Naive thymus-derived CD4-positive, alpha-beta T cell (primary cell): Measurements from ENCODE around the gene ALG12. TPM values are rescaled to one million over a fixed set of nuclear protein-coding genes. Genes with fewer than 3 reads are reported as not detected.

Experiments
- ATAC-seq: fragments of 150-1000 bp; cut with Tn5 transposase; 2 replicates; pipeline ENCODE4 v1.10.0; 2021; ENCODE audit warnings: mild to moderate bottlenecking, moderate library complexity
- CTCF ChIA-PET: fragments of 350-600 bp; sonication (Branson Sonifier 250); formaldehyde crosslinking; loops from one replicate; lab custom pipeline; 2021; ENCODE audit warnings: antibody characterized with exemption; lab: Charles Lee
- POLR2A ChIA-PET: fragments of 350-600 bp; sonication (Branson Sonifier 250); formaldehyde crosslinking; loops from one replicate; lab custom pipeline; 2021; ENCODE audit warnings: antibody characterized with exemption, inconsistent platforms; lab: Charles Lee
- DNase-seq, 9 donors: peaks; one replicate each; pipeline versions ENCODE4 v3.0.0 to v3.0.0-alpha.2; 2020 to 2022; ENCODE audit warnings: mixed read lengths in 1 of 9
- H3K27ac ChIP-seq: one replicate; pipeline ENCODE4 v1.7.0; 2013; ENCODE audit warnings: mild to moderate bottlenecking, low read depth, low read length, moderate library complexity
- H3K27me3 ChIP-seq, 2 donors: one replicate each; pipeline ENCODE4 v1.7.0; 2013; ENCODE audit warnings: low read length in 2 of 2, mild to moderate bottlenecking in 2 of 2, moderate library complexity in 2 of 2; ENCODE audit not compliant: control insufficient read depth in 2 of 2, insufficient read depth in 2 of 2
- H3K36me3 ChIP-seq, 3 experiments: 1 replicate in 2 of 3; 2 replicates in 1 of 3; pipeline ENCODE4 v1.7.0; 2013; ENCODE audit warnings: low read length in 3 of 3, mild to moderate bottlenecking in 3 of 3, moderate library complexity in 1 of 3; ENCODE audit not compliant: insufficient read depth in 3 of 3, control insufficient read depth in 2 of 3
- H3K4me1 ChIP-seq, 2 donors: one replicate each; pipeline ENCODE4 v1.7.0; 2013; ENCODE audit warnings: low read length in 2 of 2, mild to moderate bottlenecking in 2 of 2, moderate library complexity in 1 of 2; ENCODE audit not compliant: control insufficient read depth in 2 of 2, insufficient read depth in 2 of 2
- H3K4me3 ChIP-seq: 2 replicates; pipeline ENCODE4 v1.7.0; 2013; ENCODE audit warnings: mild to moderate bottlenecking, low read length
- H3K9me3 ChIP-seq, 3 experiments: 1 replicate in 2 of 3; 2 replicates in 1 of 3; pipeline ENCODE4 v1.7.0; 2013; ENCODE audit warnings: low read length in 3 of 3; ENCODE audit not compliant: control insufficient read depth in 2 of 3
- H3K27ac Mint-ChIP-seq, 9 donors: one replicate each; pipeline ENCODE4 v1.8.0; 2020 to 2022; ENCODE audit warnings: mixed read lengths in 9 of 9, mild to moderate bottlenecking in 8 of 9, moderate library complexity in 5 of 9, inconsistent platforms in 2 of 9
- H3K27me3 Mint-ChIP-seq, 5 donors: one replicate each; pipeline ENCODE4 v1.8.0; 2021 to 2022; ENCODE audit warnings: mixed read lengths in 5 of 5, mild to moderate bottlenecking in 1 of 5
- H3K36me3 Mint-ChIP-seq, 5 donors: one replicate each; pipeline ENCODE4 v1.8.0; 2020 to 2022; ENCODE audit warnings: mixed read lengths in 5 of 5, mild to moderate bottlenecking in 3 of 5, inconsistent platforms in 1 of 5
- H3K4me1 Mint-ChIP-seq, 7 donors: one replicate each; pipeline ENCODE4 v1.8.0; 2020 to 2022; ENCODE audit warnings: mixed read lengths in 7 of 7, mild to moderate bottlenecking in 3 of 7, inconsistent platforms in 1 of 7
- H3K4me3 Mint-ChIP-seq, 10 donors: one replicate each; pipeline ENCODE4 v1.8.0; 2020 to 2022; ENCODE audit warnings: mild to moderate bottlenecking in 10 of 10, mixed read lengths in 10 of 10, moderate library complexity in 6 of 10, inconsistent platforms in 2 of 10
- H3K9me3 Mint-ChIP-seq, 11 donors: one replicate each; pipeline ENCODE4 v1.8.0; 2020 to 2022; ENCODE audit warnings: mixed read lengths in 11 of 11, mild to moderate bottlenecking in 4 of 11, inconsistent platforms in 1 of 11, moderate library complexity in 1 of 11
- intact Hi-C, 2 donors: fragments of 100-400 bp; cut with micrococcal nuclease; formaldehyde crosslinking; loops; one replicate each; pipeline ENCODE4 v1.15.1; 2023
- polyA plus RNA-seq, 2 donors: library from polyadenylated mRNA; unstranded; fragments of 300-500 nt; fragmentation: Illumina TruSeq; gene quantifications; one replicate each; pipeline ENCODE4 v1.2.3, GENCODE V29; 2021
- total RNA-seq, 6 experiments: library from RNA in 5 of 6; stranded (reverse) in 5 of 6; gene quantifications; 1 replicate in 5 of 6; 2 replicates in 1 of 6; pipeline ENCODE4 v1.2.3 and lab custom pipeline; 2021 to 2026

The ALG12 gene
- total and polyA plus RNA-seq, 7 experiments from 2014 or later: 10.4 to 22.4 (median 19.5) TPM

GRCh38 chr22:49907807-49908206, 10.4 kb downstream of the ALG12 start:
- ChIA-PET POLR2A (no interaction called here), CTCF (no interaction called here)
- Histone ChIP-seq H3K36me3 (peaks cover 0 to 88% (median 24%) of the 10 kb centered on the region in 3 experiments), H3K4me3 (no peak overlapping the region), H3K27ac (no peak overlapping the region), H3K9me3 (no peaks in the 10 kb centered on the region), H3K4me1 (no peaks in the 10 kb centered on the region), H3K27me3 (no peaks in the 10 kb centered on the region)
- peaks cover 0 to 9% (median 6%) of the 10 kb centered on the region in 7 donors for H3K4me1 Mint-ChIP-seq
- no peaks in the 10 kb centered on the region for H3K9me3 Mint-ChIP-seq
- ATAC-seq (no peak), DNase-seq (no peak)
- H3K27me3 Mint-ChIP-seq: no peaks in the 10 kb centered on the region
- no peak overlapping the region for H3K4me3 Mint-ChIP-seq
- intact Hi-C loops: no loop called here
- H3K27ac Mint-ChIP-seq: peak overlapping the region in 5 of 9 donors; percentile 10 to 78 (median 69)
- peaks cover 6 to 36% (median 11%) of the 10 kb centered on the region in 5 donors for H3K36me3 Mint-ChIP-seq

- Mint-ChIP-seq H3K9me3 (peaks cover 0 to 2% (median 0%) of the 10 kb centered on the region in 11 donors), H3K4me3 (no peak overlapping the region), H3K27me3 (no peaks in the 10 kb centered on the region), H3K36me3 (peaks cover 6 to 36% (median 8%) of the 10 kb centered on the region in 5 donors), H3K27ac (peak overlapping the region in 8 of 9 donors; percentile 30 to 87 (median 70)), H3K4me1 (peaks cover 0 to 9% (median 6%) of the 10 kb centered on the region in 7 donors)
- Histone ChIP-seq H3K36me3 (peaks cover 0 to 85% (median 22%) of the 10 kb centered on the region in 3 experiments), H3K4me1 (no peaks in the 10 kb centered on the region), H3K4me3 (no peak overlapping the region), H3K27me3 (no peaks in the 10 kb centered on the region), H3K9me3 (no peaks in the 10 kb centered on the region), H3K27ac (peak overlapping the region; percentile 50)
- ATAC-seq: no peak
- ChIA-PET POLR2A (interaction anchor here (1.3 kb wide), 1 partner anchor 139 kb away, joined by 3 read pairs; no protein-coding TSS in a partner anchor), CTCF (no interaction called here)
- no peak for DNase-seq
- intact Hi-C loops: no loop called here
Observed at GRCh38 chr22:49906799-49907290, 11.4 kb downstream of the ALG12 start.

- CTCF ChIA-PET: no interaction called here
Observed at GRCh38 chr22:49906071-49906798, 12.0 kb downstream of the ALG12 start.

GRCh38 chr22:49905465-49905864, 12.8 kb downstream of the ALG12 start:
- intact Hi-C loops: no loop called here
- CTCF ChIA-PET: no interaction called here
- Mint-ChIP-seq H3K36me3 (peaks cover 16 to 48% (median 17%) of the 10 kb centered on the region in 5 donors), H3K27ac (peak overlapping the region in 3 of 9 donors; percentile 53 to 84 (median 71)), H3K4me1 (peaks cover 0 to 9% (median 6%) of the 10 kb centered on the region in 7 donors), H3K4me3 (no peak overlapping the region), H3K27me3 (no peaks in the 10 kb centered on the region), H3K9me3 (peaks cover 0 to 9% (median 0%) of the 10 kb centered on the region in 11 donors)
- no peaks in the 10 kb centered on the region for H3K9me3 ChIP-seq
- H3K4me3 ChIP-seq: no peak overlapping the region
- no peaks in the 10 kb centered on the region for H3K4me1 ChIP-seq
- ATAC-seq (no peak), DNase-seq (no peak)
- peaks cover 0 to 89% (median 26%) of the 10 kb centered on the region in 3 experiments for H3K36me3 ChIP-seq
- POLR2A ChIA-PET: interaction anchor here (1.3 kb wide), 1 partner anchor 138 kb away, joined by 3 read pairs; no protein-coding TSS in a partner anchor
- H3K27ac ChIP-seq: no peak overlapping the region
- H3K27me3 ChIP-seq: no peaks in the 10 kb centered on the region

More at GRCh38 chr22:49906071-49906798, 12.0 kb downstream of the ALG12 start:
- no peak overlapping the region for H3K4me3 ChIP-seq
- intact Hi-C loops: no loop called here
- H3K4me1 ChIP-seq: no peaks in the 10 kb centered on the region
- no peaks in the 10 kb centered on the region for H3K9me3 ChIP-seq
- no peak overlapping the region for H3K27ac ChIP-seq
- Mint-ChIP-seq H3K27me3 (no peaks in the 10 kb centered on the region), H3K9me3 (peaks cover 0 to 8% (median 0%) of the 10 kb centered on the region in 11 donors), H3K27ac (peak overlapping the region in 3 of 9 donors; percentile 43 to 65 (median 59)), H3K4me3 (no peak overlapping the region), H3K36me3 (peaks cover 10 to 42% (median 12%) of the 10 kb centered on the region in 5 donors), H3K4me1 (peaks cover 0 to 9% (median 6%) of the 10 kb centered on the region in 7 donors)
- ATAC-seq (no peak), DNase-seq (no peak)
- POLR2A ChIA-PET: interaction anchor here (1.3 kb wide), 1 partner anchor 139 kb away, joined by 3 read pairs; no protein-coding TSS in a partner anchor
- peaks cover 0 to 88% (median 24%) of the 10 kb centered on the region in 3 experiments for H3K36me3 ChIP-seq
- no peaks in the 10 kb centered on the region for H3K27me3 ChIP-seq

GRCh38 chr22:49904040-49904369, 14.2 kb downstream of the ALG12 start:
- ATAC-seq (no peak), DNase-seq (no peak)
- Mint-ChIP-seq H3K27ac (no peak overlapping the region), H3K4me1 (peaks cover 0 to 9% (median 6%) of the 10 kb centered on the region in 7 donors), H3K36me3 (peaks cover 16 to 45% (median 20%) of the 10 kb centered on the region in 5 donors), H3K9me3 (peaks cover 0 to 9% (median 0%) of the 10 kb centered on the region in 11 donors), H3K4me3 (no peak overlapping the region), H3K27me3 (no peaks in the 10 kb centered on the region)
- H3K27ac ChIP-seq: no peak overlapping the region
- ChIA-PET CTCF (no interaction called here), POLR2A (no interaction called here)
- H3K4me3 ChIP-seq: no peak overlapping the region
- H3K4me1 ChIP-seq: no peaks in the 10 kb centered on the region
- H3K36me3 ChIP-seq: peaks cover 0 to 83% (median 21%) of the 10 kb centered on the region in 3 experiments
- no peaks in the 10 kb centered on the region for H3K9me3 ChIP-seq
- intact Hi-C loops: no loop called here
- no peaks in the 10 kb centered on the region for H3K27me3 ChIP-seq

- H3K9me3 ChIP-seq: no peaks in the 10 kb centered on the region
- Mint-ChIP-seq H3K27me3 (no peaks in the 10 kb centered on the region), H3K4me1 (peaks cover 0 to 9% (median 6%) of the 10 kb centered on the region in 7 donors), H3K36me3 (peaks cover 16 to 44% (median 20%) of the 10 kb centered on the region in 5 donors), H3K27ac (peak overlapping the region in 1 of 9 donors; percentile 62), H3K4me3 (no peak overlapping the region), H3K9me3 (peaks cover 0 to 9% (median 0%) of the 10 kb centered on the region in 11 donors)
- no peaks in the 10 kb centered on the region for H3K27me3 ChIP-seq
- no peak overlapping the region for H3K27ac ChIP-seq
- intact Hi-C loops: no loop called here
- ATAC-seq (no peak), DNase-seq (no peak)
- CTCF ChIA-PET: no interaction called here
- no peak overlapping the region for H3K4me3 ChIP-seq
- no peaks in the 10 kb centered on the region for H3K4me1 ChIP-seq
- POLR2A ChIA-PET: no interaction called here
- H3K36me3 ChIP-seq: peaks cover 0 to 78% (median 20%) of the 10 kb centered on the region in 3 experiments
Observed at GRCh38 chr22:49903322-49904039, 14.8 kb downstream of the ALG12 start.
